ENCODE data around the gene VMO1. TPM values are rescaled to one million over a fixed set of nuclear protein-coding genes. Genes with fewer than 3 reads are reported as not detected.

Gene VMO1
- total RNA-seq, 3 donors from 2014 or later = 0.67 to 2.3 (median 2.1) TPM

GRCh38 chr17:4743216-4743615 is 42.9 kb downstream of the VMO1 start:
- no peaks in the 10 kb centered on the region for H3K36me3 ChIP-seq (ENCODE audit: low read depth)
- H3K9me3 ChIP-seq = no peaks in the 10 kb centered on the region
- no peak for TF ChIP-seq CTCF (IDR thresholded peaks at IDR 0.05)
- DNase-seq = no peak
- intact Hi-C loops (cut with DNase I, micrococcal nuclease) = no loop called here
- H3K4me3 ChIP-seq = no peak overlapping the region
- ATAC-seq = no peak
- H3K4me1 ChIP-seq (ENCODE audit: low read depth) = peaks cover 7% of the 10 kb centered on the region

- peaks cover 8% of the 10 kb centered on the region for H3K4me1 ChIP-seq (ENCODE audit: low read depth)
- H3K36me3 ChIP-seq (ENCODE audit: low read depth) = no peaks in the 10 kb centered on the region
- no peak for TF ChIP-seq CTCF (IDR thresholded peaks at IDR 0.05)
- no peak for ATAC-seq
- intact Hi-C loops (cut with DNase I, micrococcal nuclease) = no loop called here
- no peak for DNase-seq
- no peaks in the 10 kb centered on the region for H3K9me3 ChIP-seq
- no peak overlapping the region for H3K4me3 ChIP-seq
Observed at GRCh38 chr17:4742629-4743028, 43.5 kb downstream of the VMO1 start.

- H3K36me3 ChIP-seq (ENCODE audit: low read depth) = no peaks in the 10 kb centered on the region
- no peak for TF ChIP-seq CTCF (IDR thresholded peaks at IDR 0.05)
- intact Hi-C loops (cut with DNase I, micrococcal nuclease) = no loop called here
- H3K4me1 ChIP-seq (ENCODE audit: low read depth) = peaks cover 8% of the 10 kb centered on the region
- DNase-seq (no peak), ATAC-seq (no peak)
- no peaks in the 10 kb centered on the region for H3K9me3 ChIP-seq
- H3K4me3 ChIP-seq = no peak overlapping the region
Observed at GRCh38 chr17:4742133-4742532, 44.0 kb downstream of the VMO1 start.

- ATAC-seq (no peak), DNase-seq (no peak)
- no peak for TF ChIP-seq CTCF (IDR thresholded peaks at IDR 0.05)
- H3K36me3 ChIP-seq (ENCODE audit: low read depth) = no peaks in the 10 kb centered on the region
- H3K4me3 ChIP-seq = no peak overlapping the region
- H3K4me1 ChIP-seq (ENCODE audit: low read depth) = peaks cover 8% of the 10 kb centered on the region
- intact Hi-C loops (cut with DNase I, micrococcal nuclease) = no loop called here
- H3K9me3 ChIP-seq = no peaks in the 10 kb centered on the region
Observed at GRCh38 chr17:4741544-4741943, 44.6 kb downstream of the VMO1 start.

- intact Hi-C loops (cut with DNase I, micrococcal nuclease) = no loop called here
- H3K4me3 ChIP-seq = no peak overlapping the region
- no peaks in the 10 kb centered on the region for H3K9me3 ChIP-seq
- ATAC-seq (no peak), DNase-seq (no peak)
- no peak for TF ChIP-seq CTCF (IDR thresholded peaks at IDR 0.05)
- H3K4me1 ChIP-seq (ENCODE audit: low read depth) = peaks cover 8% of the 10 kb centered on the region
- H3K36me3 ChIP-seq (ENCODE audit: low read depth) = no peaks in the 10 kb centered on the region
Observed at GRCh38 chr17:4740584-4740983, 45.6 kb downstream of the VMO1 start.

- Histone ChIP-seq H3K4me3 (no peak overlapping the region), H3K36me3 (ENCODE audit: low read depth) (no peaks in the 10 kb centered on the region), H3K9me3 (no peaks in the 10 kb centered on the region), H3K4me1 (ENCODE audit: low read depth) (peaks cover 8% of the 10 kb centered on the region)
- intact Hi-C loops (cut with DNase I, micrococcal nuclease) = no loop called here
- no peak for DNase-seq
- ATAC-seq = no peak
- TF ChIP-seq CTCF (IDR thresholded peaks at IDR 0.05) = no peak
Observed at GRCh38 chr17:4740025-4740351, 46.2 kb downstream of the VMO1 start.
